ENCODE measurements around the gene PCSK4. TPM values are rescaled to one million over a fixed set of nuclear protein-coding genes. Genes with fewer than 3 reads are reported as not detected.
A peak's percentile ranks its signal among the peaks of the same experiment; 100 is the strongest.

The PCSK4 gene
- total RNA-seq, 1 donor from 2014 or later, result 0.53 TPM

GRCh38 chr19:1526979-1527649 lies 37.0 kb upstream of the PCSK4 start:
- Histone ChIP-seq H3K4me3 (ENCODE audit: low read depth, low read length) (no peak overlapping the region), H3K27me3 (ENCODE audit: control insufficient read depth, insufficient read depth, low read length) (peaks cover 14% of the 10 kb centered on the region), H3K36me3 (ENCODE audit: control insufficient read depth, insufficient read depth, low read length) (no peaks in the 10 kb centered on the region)
- no peak for TF ChIP-seq CTCF (IDR thresholded peaks at IDR 0.05; ENCODE audit: insufficient read depth, low read length, severe bottlenecking)
- FAIRE-seq (no peak), DNase-seq (ENCODE audit: low read depth) (peak; percentile 48)

GRCh38 chr19:1526066-1526778 lies 36.1 kb upstream of the PCSK4 start:
- DNase-seq (ENCODE audit: low read depth) (no peak), FAIRE-seq (no peak)
- Histone ChIP-seq H3K36me3 (ENCODE audit: control insufficient read depth, insufficient read depth, low read length) (no peaks in the 10 kb centered on the region), H3K27me3 (ENCODE audit: control insufficient read depth, insufficient read depth, low read length) (peaks cover 14% of the 10 kb centered on the region), H3K4me3 (ENCODE audit: low read depth, low read length) (no peak overlapping the region)
- no peak for TF ChIP-seq CTCF (IDR thresholded peaks at IDR 0.05; ENCODE audit: insufficient read depth, low read length, severe bottlenecking)

GRCh38 chr19:1525343-1525742 lies 35.2 kb upstream of the PCSK4 start:
- H3K27me3 ChIP-seq (ENCODE audit: control insufficient read depth, insufficient read depth, low read length), result peaks cover 14% of the 10 kb centered on the region
- FAIRE-seq (no peak), DNase-seq (ENCODE audit: low read depth) (no peak)
- no peaks in the 10 kb centered on the region for H3K36me3 ChIP-seq (ENCODE audit: control insufficient read depth, insufficient read depth, low read length)
- no peak overlapping the region for H3K4me3 ChIP-seq (ENCODE audit: low read depth, low read length)
- no peak for TF ChIP-seq CTCF (IDR thresholded peaks at IDR 0.05; ENCODE audit: insufficient read depth, low read length, severe bottlenecking)

GRCh38 chr19:1524972-1525325 lies 34.8 kb upstream of the PCSK4 start:
- H3K4me3 ChIP-seq (ENCODE audit: low read depth, low read length), result no peak overlapping the region
- peaks cover 14% of the 10 kb centered on the region for H3K27me3 ChIP-seq (ENCODE audit: control insufficient read depth, insufficient read depth, low read length)
- no peak for TF ChIP-seq CTCF (IDR thresholded peaks at IDR 0.05; ENCODE audit: insufficient read depth, low read length, severe bottlenecking)
- no peaks in the 10 kb centered on the region for H3K36me3 ChIP-seq (ENCODE audit: control insufficient read depth, insufficient read depth, low read length)
- FAIRE-seq (peak; percentile 97), DNase-seq (ENCODE audit: low read depth) (no peak)

GRCh38 chr19:1524287-1524971 lies 34.3 kb upstream of the PCSK4 start:
- H3K36me3 ChIP-seq (ENCODE audit: control insufficient read depth, insufficient read depth, low read length), result no peaks in the 10 kb centered on the region
- H3K4me3 ChIP-seq (ENCODE audit: low read depth, low read length), result no peak overlapping the region
- DNase-seq (ENCODE audit: low read depth) (no peak), FAIRE-seq (no peak)
- TF ChIP-seq CTCF (IDR thresholded peaks at IDR 0.05; ENCODE audit: insufficient read depth, low read length, severe bottlenecking), result no peak
- peaks cover 14% of the 10 kb centered on the region for H3K27me3 ChIP-seq (ENCODE audit: control insufficient read depth, insufficient read depth, low read length)

Data from bronchial epithelial cell (primary cell).